GM19351 (cell line): ENCODE data around the gene PPP1R9B.

ENCODE experiments used
- ATAC-seq: cut with Tn5 transposase; IDR thresholded peaks from one replicate; pipeline ENCODE4 v1.9.1; 2021; ENCODE audit warnings: mild to moderate bottlenecking, moderate library complexity; ENCODE audit not compliant: unreplicated experiment

The PPP1R9B gene

DNA sequence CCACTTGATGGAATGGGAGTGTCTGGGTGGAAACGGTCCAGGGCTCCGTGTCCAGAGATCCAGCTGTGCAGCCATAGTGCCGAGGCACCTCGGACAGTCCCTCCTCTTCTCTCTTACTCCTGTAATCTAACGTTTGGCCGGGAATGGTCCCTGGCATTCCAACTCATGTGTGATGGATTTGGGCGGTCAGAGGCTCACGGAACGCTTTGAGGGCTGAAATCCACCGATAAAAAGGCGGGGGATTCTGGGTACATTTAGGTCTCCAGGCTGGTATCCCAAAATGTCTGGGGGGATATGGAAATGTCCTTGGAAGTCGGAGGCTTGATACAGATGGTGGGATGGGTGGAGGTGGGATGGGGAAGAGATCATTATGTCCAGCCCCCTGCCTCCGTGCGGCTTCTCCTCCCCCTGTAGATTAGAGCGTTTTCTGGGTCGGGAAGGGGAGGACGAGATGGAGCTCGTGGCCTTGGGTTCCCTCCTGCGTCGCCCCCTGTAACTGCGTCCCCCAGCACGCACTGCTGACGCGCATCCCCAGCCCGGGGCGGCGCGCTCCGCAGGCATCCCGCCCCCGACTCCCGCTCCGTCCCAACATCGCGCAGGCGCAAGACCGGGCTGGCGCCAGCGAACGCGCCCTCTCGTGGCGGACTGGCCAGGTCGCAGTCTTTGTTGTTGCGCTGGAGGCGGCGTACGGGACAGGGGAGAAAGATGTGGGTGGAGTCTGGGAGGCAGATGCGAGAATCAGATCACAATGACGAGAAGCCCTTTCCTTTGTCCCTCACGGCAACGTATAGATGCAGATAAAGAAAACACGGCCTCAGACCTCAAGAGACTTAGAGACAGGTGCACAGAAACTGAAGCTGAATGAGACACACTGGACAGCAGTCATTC lies 10.8 kb upstream of the PPP1R9B start:
- peak; percentile 86 for ATAC-seq

DNA sequence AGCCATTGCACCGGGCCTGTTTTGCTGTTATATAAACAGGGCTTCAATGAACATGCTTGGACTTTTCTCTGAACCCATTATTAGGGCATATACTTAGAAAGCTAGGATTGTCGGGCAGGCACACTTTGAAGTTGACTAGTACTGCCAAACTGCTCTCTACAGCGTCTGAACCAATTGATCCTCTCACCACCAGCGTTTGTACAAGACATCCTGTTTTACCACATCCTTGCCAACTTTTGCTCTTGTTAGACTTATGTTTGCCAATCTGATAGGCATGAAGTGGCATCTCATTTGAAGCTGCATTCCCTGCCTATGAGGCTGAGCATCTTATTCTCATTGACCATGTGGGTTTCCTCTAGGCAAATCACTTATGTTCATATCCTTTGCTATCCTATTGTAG lies 7.4 kb upstream of the PPP1R9B start:
- no peak for ATAC-seq

DNA sequence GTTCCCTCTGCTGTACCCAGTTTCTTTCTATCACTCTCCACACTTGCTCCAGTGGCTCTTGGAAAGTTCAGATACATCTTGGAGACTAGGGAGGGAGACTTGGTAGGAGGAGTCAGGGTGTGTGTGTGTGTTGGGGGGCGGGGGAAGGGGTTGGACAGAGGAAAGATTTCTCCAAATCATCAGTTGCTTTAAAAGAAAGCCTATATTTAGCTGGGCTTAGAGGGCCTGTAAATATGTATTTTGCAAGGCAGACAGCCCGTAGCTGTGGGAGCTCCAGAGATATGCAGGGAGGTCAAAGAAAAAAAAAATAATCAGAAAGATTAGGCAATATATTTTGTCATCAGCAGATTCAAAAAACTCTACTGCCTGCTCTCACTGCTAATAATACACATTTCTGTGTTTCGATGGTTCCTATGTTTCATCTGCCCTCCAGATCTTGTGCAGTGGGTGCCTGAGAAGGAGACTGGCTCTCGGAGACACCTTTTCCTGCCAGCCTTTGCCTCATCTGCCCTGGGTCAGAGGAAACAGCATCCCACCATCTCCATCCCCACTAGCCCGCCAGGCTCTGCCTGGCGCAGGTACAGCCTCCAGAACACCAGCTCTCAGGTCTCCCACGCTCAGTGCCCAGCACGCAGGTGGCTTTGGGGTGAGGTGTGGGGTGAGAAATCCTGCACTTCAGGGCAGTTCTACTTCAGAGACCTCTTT lies 4.8 kb upstream of the PPP1R9B start:
- ATAC-seq, result no peak

DNA sequence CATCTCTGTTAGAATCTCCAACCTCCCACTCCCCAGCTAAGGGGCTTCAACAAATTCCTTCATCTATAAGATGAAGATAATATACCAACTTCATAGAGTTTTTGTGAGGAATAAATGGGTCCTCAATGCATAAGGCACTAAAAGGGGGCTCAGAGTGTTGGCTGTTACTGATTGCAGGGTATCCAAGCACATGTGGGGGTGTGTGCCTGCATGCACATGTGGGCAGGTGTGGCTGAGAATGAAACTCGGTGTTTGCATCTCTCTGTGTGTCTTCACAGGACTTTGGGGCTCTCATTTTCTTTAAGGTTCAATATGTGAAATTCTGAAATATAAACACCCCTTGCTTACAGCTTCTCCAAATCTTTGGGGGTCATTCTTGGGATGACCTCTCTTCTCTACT lies 4.1 kb upstream of the PPP1R9B start:
- ATAC-seq, result peak; percentile 44

DNA sequence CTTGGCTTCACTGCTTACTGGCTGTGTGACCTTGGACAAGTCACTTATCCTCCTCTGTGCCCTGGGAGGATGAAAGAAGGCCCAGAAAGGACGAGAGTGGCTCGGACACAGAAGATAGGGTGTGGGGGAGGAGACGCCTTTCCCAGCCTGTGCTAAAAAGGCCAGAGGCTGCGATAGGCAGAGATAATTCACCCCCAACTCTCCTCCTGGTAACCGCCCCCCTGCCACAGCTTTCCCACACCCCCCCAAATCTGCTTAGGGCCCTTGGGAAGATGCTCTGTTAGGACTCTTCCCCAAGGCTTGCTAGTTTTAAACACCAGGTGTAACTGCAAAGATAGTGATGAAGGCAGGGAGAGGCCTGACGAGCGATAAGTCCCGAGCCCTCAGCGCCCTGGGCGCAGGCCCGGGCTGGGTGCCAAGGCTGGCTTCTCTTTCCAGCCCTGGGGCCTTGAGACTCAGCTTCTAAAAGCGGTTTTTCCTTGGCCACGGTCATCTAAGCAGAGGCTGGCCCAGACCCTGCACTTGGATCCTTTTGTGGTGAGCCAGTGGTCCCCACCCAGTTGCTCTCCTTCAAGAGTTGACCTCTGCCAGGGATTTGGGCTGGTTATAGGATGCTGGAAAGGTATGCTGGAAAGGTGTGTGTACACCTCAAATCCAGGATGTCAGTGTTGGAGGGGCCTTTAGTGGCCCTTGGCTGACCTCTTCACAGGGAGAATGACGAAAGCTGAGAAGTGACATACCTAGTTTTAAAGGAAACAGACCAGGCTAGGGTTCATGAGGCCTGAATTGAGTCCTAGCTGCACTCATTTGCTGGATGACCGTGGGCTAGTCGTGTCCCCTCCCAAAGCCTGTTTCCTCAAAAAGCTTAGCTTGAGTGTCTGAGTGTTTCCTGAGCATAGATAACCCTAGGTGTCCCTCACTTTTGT lies 3.4 kb upstream of the PPP1R9B start:
- ATAC-seq, result no peak

DNA sequence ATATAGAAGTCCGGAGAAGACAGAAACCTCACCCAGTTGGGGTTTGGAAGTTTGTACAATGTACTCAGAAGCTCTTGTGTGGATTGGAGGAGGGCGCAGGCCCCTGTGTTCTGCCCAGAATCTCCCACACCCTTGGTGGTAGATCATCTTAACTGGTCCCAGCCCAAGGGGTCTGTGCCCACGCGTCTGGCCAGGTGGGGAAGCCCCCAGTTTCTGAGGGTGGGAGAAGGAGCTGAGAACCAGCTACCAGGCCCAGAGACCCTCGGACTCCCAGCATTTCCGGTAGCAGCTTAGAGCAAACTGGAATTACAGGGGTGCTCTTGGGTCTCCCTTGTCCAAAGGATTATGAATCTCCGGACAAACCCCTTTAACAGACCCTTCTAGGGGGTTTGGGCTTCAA lies 2.3 kb upstream of the PPP1R9B start:
- ATAC-seq, result no peak

DNA sequence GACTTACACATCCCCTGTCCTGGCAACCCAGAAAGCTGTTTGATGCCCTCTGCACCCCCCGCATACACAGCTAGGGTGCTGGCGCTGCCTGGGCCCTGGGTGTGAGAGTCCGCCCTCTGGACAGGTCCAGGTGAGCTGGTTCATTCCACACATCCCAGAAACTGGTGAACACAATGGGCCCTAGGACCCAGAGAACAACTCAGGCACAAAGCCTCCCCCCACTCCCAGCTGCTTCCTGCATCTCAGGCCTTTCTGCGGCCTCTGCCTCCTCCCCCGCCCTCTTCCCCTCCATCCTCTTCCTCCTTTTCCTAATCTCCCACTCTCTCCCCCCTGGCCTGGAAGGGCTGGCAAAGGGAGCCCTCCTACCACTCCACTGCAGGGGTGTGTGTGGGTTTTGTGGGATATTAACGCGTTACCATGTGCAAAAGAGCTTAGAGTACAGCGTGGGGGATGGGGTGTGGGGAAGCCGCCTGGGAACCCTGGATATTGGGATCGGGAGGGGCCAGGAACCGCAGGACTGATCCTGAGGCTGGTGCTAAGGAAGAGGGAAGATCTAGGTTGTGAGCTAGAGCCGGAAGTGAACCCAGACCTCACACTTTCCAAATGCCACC lies 1.6 kb upstream of the PPP1R9B start:
- ATAC-seq, result no peak

DNA sequence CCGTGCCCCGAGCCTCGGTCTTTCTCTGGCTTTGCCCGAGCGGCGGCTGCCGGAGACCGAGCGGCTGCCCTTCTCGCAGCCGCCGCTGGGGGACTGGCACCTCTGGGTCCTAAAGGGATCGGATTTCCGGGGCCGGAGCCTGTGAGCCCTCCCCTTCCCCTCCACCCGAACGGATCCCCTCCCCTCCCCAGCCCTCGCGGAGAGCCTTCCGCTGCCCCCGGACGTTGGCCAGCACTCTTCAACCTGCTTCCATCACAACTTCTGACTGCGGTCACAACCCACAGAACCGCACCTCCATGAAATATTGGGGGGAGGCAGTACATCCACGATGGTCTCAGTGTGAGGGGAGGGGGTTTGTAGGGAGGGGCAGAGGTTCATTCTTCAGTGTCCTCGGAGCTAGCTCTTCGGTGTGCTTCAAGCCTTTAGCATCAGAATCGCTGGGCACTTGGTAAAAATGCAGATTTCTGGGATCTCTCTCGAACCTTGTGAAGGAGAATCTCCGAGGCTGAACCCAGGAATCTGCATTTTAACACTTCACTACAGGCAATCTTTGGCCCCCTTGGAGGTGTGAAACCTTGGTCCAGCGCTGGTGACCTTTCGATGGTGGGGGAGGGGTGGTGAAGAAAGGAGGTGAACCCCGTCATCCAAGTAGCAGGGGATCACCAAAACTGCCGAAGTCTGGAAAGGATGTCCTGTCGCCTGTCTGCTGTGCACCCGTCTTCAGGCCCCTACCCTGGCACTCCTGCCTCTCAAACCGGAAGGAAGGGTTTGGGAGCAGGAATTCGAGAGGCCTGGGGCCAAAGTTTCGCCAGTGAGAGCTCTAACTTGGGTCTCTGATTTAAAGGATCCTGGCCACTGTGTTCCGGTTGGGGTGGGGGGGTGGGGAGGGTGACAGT lies 812 bp upstream of the PPP1R9B start:
- ATAC-seq, result peak; percentile 46

DNA sequence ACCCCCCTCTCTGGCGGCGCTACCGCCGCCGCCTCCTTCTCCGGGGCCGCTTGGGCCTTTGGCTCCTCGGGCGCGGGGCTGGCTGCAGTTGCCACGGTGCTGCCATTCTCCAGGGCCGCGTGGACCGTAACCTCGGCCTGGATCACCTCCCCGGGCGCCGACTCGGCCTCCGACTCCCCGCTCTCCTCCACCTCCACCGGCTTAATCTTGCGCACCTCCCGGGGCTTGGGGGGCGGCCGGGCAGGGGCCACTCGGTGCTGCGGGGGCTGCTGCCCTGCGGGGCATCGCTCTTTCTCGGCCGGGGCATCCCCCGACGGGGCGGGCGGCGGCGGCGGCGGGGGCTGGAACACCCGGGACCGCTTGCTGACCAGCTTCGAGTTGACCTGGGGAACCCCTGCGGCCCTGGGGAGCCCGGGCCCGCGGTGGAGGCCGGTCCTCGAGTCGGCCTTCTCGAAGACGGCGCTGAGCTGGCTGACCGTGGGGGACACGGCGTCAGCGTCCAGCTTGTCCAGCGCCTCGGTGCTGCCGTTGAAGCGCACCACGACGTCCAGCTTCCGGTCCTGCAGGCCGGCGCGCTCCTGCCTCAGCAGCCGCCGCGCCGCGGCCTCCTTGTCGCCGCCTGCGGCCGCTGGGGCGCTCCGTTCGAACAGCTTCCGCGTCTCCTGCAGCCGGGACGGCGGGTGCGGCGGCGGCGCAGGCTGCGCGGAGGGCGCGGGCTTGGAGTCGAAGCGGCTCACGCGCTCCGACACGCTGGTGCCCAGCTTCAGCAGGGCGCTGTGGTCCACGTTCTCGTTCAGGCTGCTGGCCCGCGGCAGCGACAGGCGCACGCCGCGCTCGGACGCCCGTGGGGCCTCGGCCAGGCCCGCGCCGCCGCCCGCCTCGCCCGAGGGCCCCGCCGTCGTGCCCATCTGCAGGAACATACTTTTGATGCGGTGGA lies 792 bp downstream of the PPP1R9B start:
- ATAC-seq, result no peak

DNA sequence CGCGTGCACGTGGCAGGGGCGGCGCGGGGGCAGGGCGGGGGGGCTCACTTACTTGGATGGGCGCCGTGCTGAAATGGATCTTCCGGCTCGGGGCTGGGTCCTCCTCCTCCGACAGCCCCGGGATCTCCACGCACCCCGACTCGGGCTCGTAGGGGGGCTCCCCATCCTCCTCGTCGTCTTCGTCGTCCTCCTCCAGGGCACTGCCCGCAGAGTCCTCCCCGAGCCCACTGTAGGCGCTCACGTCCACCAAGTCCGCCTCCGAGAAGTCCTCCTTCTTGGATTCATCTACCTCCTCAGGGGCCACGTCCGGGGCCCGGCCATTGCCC lies 1.4 kb downstream of the PPP1R9B start:
- ATAC-seq, result no peak

DNA sequence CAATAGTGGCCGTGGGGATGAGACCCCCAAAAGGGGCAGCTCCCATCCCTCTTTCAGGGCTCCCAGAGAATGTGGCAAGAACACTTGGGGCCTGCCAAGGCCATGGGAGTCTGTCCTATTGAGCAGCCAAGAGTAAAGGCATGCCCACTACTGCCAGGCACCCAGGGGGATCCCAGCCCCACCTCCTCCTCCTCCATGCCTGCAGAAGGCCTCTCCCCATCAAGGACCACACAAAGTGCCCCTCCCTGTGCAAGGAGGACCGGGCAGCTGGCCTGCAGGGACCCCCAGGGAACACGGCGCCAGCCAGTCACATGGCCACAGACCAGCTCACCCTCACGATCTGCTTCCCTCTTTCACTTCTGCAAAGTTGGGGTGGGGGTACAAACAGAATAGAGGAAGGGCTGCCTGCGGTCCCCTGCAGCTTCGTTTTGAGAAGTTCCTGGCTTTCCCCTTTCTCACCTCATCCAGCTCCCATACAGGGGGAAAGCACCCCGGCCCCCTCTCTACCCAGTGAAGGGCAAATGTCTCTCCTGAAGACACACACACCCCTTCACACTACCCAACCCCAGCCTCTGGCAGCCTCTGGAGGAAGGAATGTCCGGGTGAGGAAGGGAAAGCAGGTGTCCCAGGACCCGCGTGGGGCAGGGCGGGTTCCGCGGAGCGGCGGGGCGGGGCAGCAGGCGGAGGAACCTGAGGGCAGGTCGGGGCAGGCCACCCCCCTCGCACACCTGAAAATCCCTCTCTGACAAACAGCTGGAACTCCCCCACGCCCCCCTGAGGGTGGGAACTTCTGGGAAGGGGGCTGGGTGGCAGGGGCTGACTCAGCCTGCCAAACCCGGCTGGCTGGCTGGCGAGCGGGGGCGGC lies 2.0 kb downstream of the PPP1R9B start:
- ATAC-seq, result peak; percentile 31

DNA sequence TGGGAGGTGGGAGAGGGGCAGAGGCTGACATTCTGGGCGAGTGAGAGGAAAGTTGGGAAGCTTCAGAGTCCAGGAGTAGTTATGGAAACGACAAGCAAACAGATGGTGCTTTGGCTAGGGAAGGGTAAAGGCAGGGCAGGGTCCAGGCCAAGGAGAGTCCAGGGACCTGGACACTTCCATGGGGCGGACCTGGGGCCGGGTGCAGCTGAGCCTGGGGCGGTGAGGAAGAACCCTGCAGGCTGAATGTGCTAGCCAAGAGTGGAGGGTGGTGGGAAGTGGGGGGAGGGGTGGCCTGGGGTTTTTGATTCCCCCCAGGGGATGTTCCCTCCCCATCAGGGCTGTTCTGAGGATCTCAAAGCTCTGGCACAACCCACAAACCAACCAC lies 2.6 kb downstream of the PPP1R9B start:
- ATAC-seq, result no peak

DNA sequence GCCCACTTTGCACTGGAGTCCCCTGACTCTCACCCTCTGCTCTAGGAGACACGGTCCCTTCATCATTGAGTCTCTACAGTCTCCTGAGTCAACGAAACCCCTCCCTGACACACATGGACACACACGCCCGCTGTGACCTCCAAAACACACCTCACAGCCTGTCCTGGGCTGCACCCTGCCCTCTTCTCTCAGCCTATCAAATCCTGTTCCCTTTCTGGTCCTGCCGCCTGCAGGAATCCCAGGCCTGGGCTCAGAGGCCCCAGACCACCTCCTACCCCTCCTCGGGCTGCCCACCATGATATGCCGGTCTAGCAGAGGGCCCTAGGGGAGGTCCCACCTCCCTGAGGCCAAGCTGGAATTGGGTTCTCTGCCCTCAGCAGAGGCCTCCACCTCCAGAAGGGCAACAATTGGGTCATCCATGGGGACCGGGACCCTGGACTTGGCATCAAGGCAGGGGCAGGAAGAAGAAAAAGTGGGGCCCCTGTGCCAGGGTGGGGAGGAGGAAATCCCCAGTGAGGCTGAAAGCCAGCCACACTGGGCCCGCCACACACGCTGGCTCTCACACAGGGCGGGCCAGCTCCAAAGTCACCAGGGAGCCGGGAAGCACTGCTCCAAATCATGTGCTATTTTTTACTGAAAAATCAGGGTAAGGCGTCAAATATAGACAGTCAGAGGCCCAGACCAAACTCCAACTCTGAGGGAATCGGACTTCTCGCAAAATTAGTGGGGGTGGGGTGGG lies 3.4 kb downstream of the PPP1R9B start:
- no peak for ATAC-seq

DNA sequence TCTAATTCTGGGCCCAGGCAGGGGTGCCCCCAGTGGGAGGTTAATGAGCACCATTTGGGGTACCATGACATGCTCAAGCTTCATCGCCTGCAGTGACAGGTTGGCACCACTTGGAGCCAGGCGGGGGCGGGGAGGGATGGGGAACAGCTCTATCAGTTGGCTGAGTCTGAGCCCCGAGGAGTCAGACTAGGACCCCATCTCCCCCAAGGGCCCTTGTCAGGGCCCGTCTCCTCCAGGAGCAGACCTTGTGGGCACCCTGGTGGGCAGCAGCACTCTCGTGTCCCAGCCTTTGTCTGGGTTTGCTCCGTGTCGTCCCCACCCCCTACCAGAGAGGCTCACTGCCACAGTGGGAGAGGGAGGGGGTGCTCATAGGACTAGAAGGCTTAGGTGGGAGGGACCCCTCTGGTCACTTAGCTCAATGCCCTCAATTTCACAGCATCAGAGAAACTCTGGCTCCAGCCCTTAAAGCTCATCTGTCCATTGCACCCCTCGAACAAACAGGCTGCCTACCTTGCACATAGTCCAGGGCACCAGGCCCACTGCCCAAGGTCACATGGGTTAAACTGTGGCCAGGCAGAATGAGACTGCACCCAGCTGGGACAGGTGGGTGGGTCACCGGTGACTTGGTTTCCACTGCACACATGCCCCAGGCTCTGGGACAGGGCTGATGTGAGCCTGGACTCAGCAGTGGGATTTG lies 4.1 kb downstream of the PPP1R9B start:
- ATAC-seq, result no peak

DNA sequence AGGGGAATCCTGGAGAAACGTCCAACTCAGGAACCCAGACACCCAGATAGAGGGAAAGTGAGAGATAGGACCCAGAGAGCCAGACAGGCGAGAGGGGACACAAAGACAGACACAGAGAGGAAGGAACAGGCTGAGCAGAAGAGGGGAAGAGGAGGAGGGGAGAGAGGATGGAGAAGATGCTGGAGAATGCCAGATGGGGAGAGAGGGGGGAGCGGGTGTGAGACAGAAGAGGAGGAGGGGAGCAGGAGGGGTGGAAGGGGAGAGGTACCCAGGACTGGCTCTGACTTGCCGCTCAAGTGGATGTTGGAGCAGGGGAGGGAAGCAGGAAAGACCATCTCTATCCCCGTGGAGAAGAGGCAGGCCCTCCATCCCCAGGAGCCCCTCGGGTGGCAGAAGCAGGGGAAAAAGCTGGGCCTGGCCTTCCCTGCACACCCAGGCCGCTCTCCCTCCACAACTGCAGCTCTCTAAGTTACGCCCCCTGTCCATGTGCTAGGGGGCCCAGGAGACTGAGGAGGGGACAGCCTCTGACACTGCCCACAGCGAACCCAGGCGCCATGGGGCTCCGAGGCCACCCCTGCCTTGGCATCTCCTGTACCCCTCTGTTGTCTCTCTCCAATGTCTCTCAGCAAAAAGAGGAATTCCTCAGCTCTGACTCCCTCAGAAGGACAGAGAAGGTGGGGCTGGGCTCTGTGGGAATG lies 4.8 kb downstream of the PPP1R9B start:
- no peak for ATAC-seq
